Measurements from ENCODE around the gene RBM39. TPM values are rescaled to one million over a fixed set of nuclear protein-coding genes. Genes with fewer than 3 reads are reported as not detected.

The RBM39 gene
- total and polyA plus RNA-seq, 2 experiments from 2014 or later = 259 to 413 TPM

GRCh38 chr20:35771367-35771688 lies 29.3 kb upstream of the RBM39 start (continued):
- TF ChIP-seq ZNF462 (CRISPR knock-in tag; IDR thresholded peaks at IDR 0.05) = no peak
- TF ChIP-seq, protein P1, sequence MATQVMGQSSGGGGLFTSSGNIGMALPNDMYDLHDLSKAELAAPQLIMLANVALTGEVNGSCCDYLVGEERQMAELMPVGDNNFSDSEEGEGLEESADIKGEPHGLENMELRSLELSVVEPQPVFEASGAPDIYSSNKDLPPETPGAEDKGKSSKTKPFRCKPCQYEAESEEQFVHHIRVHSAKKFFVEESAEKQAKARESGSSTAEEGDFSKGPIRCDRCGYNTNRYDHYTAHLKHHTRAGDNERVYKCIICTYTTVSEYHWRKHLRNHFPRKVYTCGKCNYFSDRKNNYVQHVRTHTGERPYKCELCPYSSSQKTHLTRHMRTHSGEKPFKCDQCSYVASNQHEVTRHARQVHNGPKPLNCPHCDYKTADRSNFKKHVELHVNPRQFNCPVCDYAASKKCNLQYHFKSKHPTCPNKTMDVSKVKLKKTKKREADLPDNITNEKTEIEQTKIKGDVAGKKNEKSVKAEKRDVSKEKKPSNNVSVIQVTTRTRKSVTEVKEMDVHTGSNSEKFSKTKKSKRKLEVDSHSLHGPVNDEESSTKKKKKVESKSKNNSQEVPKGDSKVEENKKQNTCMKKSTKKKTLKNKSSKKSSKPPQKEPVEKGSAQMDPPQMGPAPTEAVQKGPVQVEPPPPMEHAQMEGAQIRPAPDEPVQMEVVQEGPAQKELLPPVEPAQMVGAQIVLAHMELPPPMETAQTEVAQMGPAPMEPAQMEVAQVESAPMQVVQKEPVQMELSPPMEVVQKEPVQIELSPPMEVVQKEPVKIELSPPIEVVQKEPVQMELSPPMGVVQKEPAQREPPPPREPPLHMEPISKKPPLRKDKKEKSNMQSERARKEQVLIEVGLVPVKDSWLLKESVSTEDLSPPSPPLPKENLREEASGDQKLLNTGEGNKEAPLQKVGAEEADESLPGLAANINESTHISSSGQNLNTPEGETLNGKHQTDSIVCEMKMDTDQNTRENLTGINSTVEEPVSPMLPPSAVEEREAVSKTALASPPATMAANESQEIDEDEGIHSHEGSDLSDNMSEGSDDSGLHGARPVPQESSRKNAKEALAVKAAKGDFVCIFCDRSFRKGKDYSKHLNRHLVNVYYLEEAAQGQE (IDR thresholded peaks at IDR 0.05; ENCODE audit: unreplicated experiment) = no peak
- TF ChIP-seq STAT1 (IDR thresholded peaks at IDR 0.05; ENCODE audit: unreplicated experiment) = no peak
- TF ChIP-seq ETS1 (IDR thresholded peaks at IDR 0.05) = no peak; the same call in 1 of the 2 replicates

Measured in GM23338 (cell line).